GM18499 (cell line): ENCODE measurements around the gene CPM.
"Not testable (repeated sequence)": the region's sequence is repeated elsewhere in the genome, so short reads cannot be mapped to it uniquely, and the experiment has no call there.

Source experiments
- ATAC-seq: cut with Tn5 transposase; IDR thresholded peaks from one replicate; pipeline ENCODE4 v1.9.1; 2021; ENCODE audit warnings: moderate number of reproducible peaks; ENCODE audit not compliant: insufficient read depth, unreplicated experiment

CPM gene

DNA sequence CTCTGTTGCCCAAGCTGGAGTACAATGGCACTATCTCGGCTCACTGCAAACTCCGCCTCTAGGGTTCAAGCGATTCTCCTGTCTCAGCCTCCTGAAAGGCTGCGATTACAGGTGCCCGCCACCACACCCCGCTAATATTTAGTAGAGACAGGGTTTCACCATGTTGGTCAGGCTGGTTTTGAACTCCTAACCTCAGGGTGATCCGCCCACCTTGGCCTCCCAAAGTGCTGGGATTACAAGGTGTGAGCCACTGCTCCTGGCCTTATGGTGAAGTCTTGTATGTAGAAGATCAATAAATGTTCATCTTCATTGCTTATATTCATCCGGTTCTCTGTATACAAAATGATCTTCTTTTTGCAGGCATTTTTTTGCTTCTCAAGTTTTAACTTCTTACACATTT is 77.2 kb downstream of the CPM start:
- no peak for ATAC-seq

DNA sequence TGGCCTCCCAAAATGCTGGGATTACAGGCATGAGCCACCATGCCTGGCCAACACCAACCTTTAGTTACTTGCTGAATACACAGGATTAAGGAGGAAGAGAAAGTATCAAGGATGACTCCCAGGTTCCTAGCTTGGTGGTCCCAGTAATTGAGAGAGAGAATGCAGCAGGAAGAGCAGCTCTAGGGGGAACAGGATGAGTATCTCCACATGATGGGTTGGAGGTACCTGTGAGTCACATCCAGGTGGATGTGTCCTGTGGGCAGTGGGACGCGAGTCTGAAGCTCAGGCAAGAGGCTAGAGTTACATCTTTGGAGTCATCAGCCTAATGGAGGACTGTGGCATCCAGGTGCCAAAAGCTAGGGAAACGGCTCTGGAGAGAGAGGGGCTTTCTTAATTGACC is 77.9 kb downstream of the CPM start:
- ATAC-seq, result no peak

DNA sequence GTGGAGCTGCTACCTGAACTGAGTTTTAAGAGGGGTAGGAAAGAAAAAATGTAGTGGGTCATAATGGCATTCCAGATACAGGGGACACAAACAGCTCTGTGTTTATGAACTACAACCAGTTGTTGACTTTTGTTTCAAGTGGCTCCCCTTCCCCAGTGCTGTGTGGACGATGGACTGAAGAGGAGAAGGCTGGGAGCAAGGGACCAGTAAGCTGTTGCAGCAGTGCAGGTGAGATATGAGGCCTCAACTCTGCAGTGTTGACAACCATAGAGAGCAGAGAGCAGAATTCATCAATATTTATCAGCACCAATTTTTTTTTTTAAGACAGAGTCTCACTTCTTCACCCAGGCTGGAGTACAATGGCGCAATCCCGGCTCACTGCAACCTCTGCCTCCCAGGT is 78.4 kb downstream of the CPM start:
- ATAC-seq, result no peak

DNA sequence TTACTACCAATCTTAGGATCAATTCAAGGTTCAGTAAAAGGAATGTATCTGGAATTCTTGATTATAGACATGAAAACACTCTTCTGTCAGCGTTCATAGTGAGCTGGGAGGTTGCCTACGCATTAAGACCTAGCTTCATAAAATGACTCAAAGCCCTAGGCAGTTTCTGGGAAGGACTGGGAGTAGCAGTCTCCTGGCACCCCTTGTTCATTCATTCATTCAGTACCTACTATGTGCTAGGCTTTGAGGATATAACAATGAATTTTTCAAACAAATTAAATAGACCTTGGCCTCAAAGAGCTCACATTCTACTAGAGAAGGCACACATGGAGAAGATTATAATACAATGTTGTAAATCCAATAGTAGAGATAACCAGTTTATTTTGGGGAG is 78.9 kb downstream of the CPM start:
- no peak for ATAC-seq

DNA sequence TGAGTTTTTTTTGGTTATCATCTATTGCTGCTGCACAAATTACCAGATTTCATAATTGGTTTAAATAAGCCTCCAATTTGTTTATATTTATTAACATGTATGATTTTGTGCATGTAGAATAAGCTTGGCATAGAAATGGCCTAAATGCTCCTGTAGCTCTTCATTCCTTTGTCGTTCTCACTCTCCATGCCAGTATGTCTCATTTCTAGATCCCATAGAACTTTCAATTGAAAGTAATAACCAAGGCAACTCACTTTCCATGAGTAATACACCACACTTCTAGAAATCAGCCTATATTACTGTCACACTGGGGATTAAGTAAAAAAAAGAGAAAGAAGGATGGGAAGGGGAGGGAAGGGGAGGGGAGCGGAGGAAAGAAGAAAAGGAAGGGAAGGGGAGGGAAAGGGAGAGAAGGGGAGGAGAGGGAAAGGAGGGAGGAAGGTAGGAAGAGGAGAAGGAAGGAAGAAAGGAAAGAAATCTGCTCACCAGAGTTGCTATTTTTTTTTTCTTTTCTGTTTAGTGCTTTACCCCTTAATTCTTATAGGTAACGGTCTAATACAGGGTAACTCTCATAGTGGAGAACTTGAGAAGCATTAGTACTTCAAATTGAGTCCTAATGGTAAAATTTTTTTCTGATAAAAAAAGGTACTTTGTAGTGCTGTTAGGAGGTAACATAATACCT is 79.4 kb downstream of the CPM start:
- no peak for ATAC-seq

DNA sequence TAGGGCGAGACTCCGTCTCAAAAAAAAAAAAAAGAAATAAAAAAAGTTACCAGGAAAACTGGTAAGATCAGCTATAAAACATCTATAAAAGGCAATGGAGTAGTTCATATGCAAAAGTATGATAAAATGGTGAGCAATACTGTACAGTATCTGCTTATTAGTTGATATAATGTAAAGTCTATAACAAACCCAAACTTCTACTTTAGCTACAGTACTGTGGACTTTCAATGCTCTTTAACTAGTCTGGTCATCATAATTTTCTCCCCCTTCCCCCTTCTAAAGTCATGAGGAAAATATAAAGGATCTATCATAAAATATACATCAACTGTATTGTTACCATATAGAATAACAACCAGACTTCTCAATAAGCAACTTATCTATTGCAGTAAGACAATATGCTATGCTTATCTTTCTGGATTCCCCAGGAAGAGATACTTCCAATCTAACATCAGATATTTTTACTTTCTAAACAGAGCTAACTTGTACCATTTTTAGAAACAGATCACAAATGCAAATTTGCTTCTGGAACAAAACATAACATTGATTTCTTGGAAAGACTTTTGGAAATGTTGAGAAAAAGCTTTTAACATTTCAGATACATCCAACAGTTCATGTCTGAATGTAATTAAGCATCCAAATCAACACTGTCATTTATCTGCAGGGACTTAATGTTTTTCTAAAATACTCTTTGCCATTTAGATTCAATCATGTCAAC is 81.2 kb downstream of the CPM start:
- no peak for ATAC-seq

DNA sequence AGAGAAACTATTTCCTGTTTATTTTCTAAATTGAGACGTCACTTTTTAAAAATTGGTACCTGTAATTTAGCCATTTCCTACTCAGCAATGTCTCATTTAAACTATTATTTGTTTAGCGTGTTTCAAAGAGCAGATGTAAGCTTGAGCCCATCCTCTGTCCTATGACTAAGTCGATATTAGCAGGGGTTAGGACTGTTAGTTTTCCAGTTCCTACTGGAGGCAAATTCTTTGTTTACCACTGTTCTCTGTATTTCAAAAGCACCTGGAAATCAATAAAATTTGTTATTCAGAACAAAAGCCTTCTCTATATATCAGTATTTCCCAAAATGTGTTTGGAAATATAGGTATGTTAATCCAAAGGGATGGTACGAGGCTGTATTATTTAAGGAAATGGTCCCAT is 82.6 kb downstream of the CPM start:
- ATAC-seq, result no peak

DNA sequence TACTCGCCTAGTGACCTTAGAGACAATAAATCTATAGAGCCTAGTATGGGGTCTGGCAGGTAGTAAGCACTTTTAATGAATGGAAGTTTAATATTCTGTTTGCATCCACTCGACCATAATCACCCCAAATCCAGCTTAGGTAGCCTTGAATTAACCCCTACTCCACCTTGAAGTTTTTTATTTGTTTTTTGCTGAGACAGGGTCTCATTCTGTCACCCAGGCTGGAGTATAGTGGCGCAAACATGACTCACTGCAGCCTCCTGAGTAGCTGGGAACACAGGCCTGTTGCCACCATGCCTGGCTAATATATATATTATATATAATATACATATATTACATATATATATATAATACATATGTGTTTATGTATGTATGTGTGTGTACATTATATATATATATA is 86.2 kb downstream of the CPM start:
- ATAC-seq, result no peak

DNA sequence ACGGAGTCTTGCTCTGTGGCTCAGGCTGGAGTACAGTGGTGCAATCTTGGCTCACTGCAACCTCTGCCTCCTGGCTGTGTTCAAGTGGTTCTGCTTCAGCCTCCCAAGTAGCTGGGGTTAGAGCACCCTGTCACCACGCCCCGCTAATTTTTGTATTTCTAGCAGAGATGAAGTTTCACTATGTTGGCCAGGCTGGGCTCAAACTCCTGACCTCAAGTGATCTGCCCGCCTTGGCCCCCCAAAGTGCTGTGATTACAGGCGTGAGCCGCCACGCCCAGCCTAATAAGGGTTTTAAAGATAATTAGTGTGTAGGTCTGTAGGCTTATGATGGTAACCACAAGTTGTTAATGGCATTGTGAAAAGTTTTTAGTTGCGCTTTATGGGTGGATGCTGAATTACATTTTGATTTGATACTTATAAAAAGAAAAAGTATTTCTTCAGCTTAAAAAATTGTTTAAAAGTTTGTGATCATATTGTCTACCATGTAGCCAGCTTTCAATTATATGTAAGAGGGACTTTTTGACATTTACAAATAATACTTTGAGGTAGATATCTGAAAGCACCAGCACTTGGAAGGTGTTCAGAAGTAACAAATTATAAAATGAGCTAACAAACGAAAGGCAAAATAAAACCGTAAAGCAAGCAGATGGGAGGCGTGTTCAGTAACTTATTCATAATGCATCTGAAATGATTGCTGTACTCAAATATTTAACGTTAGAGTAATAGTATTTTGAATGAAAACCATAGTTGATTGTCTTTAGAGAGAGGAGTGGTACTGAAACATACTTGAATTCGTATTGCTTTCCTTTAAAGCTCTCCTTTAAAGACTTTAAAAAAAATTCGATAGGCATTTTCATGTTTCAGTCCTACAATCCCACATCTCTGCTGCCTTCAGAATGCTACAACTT is 87.9 kb downstream of the CPM start:
- no peak for ATAC-seq

DNA sequence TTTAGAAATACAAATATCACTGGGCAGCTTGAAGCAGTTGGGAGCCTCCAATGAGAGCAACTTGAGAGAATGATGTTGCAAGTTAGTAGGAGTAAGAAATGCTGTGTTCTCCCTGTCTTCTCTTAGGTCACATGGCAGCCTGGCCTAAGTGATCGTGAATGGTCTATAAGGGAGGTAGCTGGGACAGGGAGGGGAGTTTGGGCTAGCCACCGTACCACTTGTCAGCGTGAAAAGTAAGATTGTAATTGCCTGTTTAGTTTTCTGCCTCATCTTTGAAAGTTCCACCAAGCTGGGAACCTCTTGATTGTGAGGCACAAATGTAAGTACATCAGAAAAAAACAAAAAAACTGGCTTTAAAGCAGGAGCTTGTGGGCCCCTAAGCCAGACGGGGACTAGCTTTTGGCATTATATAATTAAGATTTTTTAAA is 88.6 kb downstream of the CPM start:
- ATAC-seq, result no peak

DNA sequence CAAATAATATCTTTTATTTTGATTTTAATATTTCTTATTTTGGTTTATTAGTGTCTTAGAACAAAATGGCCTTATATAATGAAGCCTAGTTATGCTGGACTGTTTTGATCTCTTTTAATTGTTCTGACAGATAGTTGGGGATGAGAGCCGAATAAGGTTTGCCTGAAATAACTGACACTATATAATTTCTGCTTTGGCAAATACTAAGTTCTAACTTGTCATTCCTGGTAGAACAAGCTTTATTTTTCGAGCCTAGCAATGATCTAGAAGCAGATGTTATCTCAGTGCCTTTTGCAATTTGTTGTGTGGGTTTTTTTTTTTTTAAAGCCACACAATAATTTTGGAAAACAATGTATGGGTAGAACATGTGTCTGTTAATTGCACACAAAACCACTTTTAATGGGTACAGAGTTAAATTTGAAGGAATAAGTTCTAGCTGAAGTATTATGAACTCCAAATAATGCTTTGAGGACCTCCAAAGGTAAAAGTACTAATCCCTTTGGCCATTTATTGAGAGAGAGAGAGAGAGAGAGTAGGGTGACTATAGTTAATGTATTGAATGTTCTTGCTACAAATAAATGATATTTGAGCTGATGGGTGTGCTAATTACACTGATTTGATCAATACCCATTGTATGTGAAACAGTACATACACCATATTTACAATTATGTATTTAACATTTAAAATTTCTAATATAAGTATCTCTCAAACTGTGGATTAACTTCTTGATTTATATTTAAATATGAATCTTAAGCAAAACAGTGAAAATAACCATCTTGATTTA is 90.0 kb downstream of the CPM start:
- ATAC-seq, result no peak

DNA sequence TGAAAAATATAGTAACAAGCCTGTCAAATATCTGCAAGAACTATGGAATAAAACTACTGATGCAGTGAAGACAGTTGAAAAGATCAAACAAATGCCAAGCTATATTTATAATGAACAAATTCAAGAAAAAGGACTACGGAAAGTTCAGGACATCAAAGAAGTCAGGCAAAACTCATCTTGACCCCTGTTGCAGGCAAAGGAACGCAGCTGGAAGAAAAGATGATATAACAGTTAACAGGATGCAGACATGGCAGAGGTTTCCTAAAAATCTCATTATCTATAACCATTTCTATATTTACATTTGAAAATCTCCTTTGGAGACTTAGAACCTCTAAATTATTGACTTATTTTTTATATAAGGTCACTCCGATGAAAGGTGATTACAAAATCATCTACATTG is 90.8 kb downstream of the CPM start:
- ATAC-seq, result no peak

DNA sequence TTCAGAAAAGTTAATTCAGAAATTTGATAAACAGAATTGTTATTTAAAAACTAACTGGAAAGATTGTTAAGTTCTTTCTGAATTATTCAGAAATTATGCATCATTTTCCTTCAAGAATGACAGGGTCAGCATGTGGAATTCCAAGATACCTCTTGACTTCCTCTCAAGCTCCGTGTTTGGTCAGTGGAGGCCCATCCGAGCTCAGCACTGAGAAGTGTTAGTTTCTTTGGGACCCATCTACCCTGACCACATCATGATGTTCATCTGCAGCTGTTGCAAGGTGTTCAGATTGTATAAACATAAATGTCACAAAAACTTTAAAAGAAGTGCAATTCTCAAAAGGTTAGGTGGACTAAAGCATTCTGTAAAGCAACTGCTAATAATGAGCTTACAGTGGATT is 91.3 kb downstream of the CPM start:
- no peak for ATAC-seq

DNA sequence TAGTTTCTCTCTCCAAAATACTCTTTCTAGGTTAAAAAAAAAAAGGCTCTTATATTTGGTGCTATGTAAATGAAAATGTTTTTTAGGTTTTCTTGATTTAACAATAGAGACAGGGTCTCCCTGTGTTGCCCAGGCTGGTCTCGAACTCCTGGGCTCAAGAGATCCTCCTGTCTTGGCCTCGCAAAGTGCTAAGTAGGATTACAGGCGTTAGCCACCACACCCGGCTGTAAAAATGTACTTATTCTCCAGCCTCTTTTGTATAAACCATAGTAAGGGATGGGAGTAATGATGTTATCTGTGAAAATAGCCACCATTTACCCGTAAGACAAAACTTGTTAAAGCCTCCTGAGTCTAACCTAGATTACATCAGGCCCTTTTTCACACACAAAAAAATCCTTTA is 91.8 kb downstream of the CPM start:
- not testable (repeated sequence) for ATAC-seq

DNA sequence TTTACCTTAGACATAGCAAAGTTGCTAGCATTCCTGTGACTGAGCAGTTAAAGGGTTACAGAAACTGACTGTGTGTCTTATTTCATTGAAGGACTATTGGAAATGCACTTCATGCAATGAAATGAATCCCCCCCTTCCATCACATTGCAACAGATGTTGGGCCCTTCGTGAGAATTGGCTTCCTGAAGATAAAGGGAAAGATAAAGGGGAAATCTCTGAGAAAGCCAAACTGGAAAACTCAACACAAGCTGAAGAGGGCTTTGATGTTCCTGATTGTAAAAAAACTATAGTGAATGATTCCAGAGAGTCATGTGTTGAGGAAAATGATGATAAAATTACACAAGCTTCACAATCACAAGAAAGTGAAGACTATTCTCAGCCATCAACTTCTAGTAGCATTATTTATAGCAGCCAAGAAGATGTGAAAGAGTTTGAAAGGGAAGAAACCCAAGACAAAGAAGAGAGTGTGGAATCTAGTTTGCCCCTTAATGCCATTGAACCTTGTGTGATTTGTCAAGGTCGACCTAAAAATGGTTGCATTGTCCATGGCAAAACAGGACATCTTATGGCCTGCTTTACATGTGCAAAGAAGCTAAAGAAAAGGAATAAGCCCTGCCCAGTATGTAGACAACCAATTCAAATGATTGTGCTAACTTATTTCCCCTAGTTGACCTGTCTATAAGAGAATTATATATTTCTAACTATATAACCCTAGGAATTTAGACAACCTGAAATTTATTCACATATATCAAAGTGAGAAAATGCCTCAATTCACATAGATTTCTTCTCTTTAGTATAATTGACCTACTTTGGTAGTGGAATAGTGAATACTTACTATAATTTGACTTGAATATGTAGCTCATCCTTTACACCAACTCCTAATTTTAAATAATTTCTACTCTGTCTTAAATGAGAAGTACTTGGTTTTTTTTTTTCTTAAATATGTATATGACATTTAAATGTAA is 93.5 kb downstream of the CPM start:
- ATAC-seq, result no peak

DNA sequence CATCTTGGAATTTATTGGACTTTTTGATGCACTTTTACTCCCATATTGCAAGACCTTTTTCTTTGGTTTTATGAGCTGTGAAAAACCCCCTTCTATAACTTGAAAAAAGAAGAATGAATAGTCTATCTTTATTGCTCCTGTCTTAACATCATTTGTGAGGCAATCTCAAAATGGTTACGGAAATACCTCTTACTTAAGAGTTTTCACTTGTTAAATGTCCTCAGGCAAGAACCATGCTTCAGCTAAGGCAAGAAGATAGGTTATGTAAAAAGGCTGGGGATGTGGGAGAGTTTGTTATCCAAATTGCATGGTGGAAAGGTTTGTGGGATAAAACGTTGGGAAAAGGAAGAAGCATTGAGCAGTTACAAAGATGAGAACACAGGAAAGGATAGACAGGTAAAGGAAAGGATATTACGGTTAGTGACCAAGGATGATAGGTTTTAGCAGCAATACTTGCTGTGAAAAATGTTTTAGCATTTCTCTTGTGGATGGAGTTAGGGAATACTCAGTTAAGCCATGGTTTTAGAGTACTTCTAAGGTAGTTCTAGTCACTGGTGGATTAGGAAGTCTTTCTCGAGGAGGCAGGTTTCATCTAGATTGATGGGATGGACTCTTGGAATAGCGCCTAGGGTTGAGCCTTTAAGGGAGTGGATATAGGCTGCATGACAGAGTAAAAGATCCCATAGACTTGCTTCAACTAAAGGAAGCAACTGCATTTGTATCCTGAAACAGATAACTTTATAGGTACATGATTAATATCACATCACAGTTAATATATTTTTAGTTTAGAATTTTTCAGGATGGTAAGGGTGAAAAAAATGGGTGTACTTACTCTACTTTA is 94.7 kb downstream of the CPM start:
- no peak for ATAC-seq

DNA sequence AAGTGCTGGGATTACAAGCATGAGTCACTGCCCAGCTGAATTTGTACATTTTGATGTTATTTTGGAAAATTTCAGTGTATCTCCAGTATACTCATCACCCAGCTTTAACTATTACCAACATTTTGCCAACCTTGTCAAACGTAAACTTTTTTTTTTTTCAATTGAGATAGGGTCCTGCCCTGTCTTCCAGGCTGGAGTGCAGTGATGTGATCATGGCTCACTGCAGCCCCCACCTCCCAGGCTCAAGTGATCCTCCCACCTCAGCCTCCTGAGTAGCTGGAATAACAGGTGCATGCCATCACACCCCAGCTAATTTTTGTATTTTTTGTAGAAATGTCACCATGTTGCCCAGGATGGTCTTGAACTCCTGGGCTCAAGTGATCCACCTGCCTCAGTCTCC is 95.8 kb downstream of the CPM start:
- no peak for ATAC-seq

DNA sequence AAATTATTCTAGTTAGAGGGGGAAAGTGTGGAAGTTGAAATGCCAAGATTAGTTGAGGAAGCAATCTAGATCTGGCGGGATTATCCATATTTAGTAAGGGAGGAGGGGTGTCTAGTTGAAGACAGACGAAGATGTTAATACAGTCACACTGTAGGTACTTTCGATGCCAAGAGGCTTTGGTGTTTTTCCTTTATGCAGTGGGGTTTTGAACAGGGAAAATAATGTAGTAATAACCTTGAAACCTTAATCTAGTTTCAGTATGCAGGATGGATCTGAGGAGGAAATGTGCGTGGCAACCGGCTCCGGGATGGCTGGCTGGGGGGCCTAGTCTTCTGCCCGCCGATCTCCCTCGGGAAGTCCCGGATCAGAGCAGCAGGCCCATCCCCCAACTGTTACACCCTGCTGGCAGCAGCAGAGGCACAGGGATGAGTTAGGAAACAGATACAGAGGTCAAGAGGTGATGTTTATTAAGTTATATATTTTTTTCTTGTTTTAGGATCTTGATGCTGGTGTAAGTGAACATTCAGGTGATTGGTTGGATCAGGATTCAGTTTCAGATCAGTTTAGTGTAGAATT is 97.5 kb downstream of the CPM start:
- no peak for ATAC-seq
